ENCODE data around the gene SQSTM1. TPM values are rescaled to one million over a fixed set of nuclear protein-coding genes. Genes with fewer than 3 reads are reported as not detected.

Gene SQSTM1
- total and polyA plus RNA-seq, 9 of the 15 experiments (the other 6 are each of a cell fraction or from before 2014, with no cell fraction given) = 5.6 to 148 (median 64.0) TPM

GRCh38 chr5:179821298-179822058 is 773 bp downstream of the SQSTM1 start (continued):
- TF ChIP-seq RUNX1 (IDR thresholded peaks at IDR 0.05; ENCODE audit: low read depth) (no peak), CTCFL (IDR thresholded peaks at IDR 0.05; ENCODE audit: borderline replicate concordance, insufficient read depth, low read depth, low read length, poor library complexity, severe bottlenecking) (no peak), MAFK (IDR thresholded peaks at IDR 0.05; ENCODE audit: low read length) (no peak), ZBTB1 (CRISPR knock-in tag; IDR thresholded peaks at IDR 0.05; ENCODE audit: borderline replicate concordance, low read depth) (peak; percentile 84), NR2C2 (CRISPR knock-in tag; IDR thresholded peaks at IDR 0.05) (no peak), NR2C2 (tag; IDR thresholded peaks at IDR 0.05) (peak; percentile 20), FOXA1 (IDR thresholded peaks at IDR 0.05; ENCODE audit: borderline replicate concordance) (no peak), CLOCK (CRISPR knock-in tag; IDR thresholded peaks at IDR 0.05; ENCODE audit: borderline replicate concordance) (no peak), ZNF212 (CRISPR knock-in tag; IDR thresholded peaks at IDR 0.05) (no peak), STAT5B (CRISPR knock-in tag; IDR thresholded peaks at IDR 0.05) (no peak), NELFE (IDR thresholded peaks at IDR 0.05; ENCODE audit: insufficient read depth, insufficient read length) (no peak), CREBBP (IDR thresholded peaks at IDR 0.05; ENCODE audit: low read depth, low read length) (no peak), DNMT1 (IDR thresholded peaks at IDR 0.05) (no peak), MCM3 (IDR thresholded peaks at IDR 0.05) (no peak), MTA2 (IDR thresholded peaks at IDR 0.05; ENCODE audit: low read depth) (no peak), ZBTB8A (IDR thresholded peaks at IDR 0.05; ENCODE audit: partially characterized antibody) (no peak), ZHX1 (conservative IDR thresholded peaks at IDR 0.05; ENCODE audit: low read length) (no peak), SREBF2 (CRISPR knock-in tag; IDR thresholded peaks at IDR 0.05) (no peak), PML (IDR thresholded peaks at IDR 0.05; ENCODE audit: low read length) (peak; percentile 43; the same call in 1 of the 2 replicates), SNAPC5 (CRISPR knock-in tag; IDR thresholded peaks at IDR 0.05) (no peak), JUNB (CRISPR knock-in tag; conservative IDR thresholded peaks at IDR 0.05) (no peak), KLF16 (IDR thresholded peaks at IDR 0.05) (no peak)

Measured in K562 (cell line).